Measurements from ENCODE around the gene TMEM87B. TPM values are rescaled to one million over a fixed set of nuclear protein-coding genes. Genes with fewer than 3 reads are reported as not detected.

Gene TMEM87B
- polyA plus RNA-seq, 1 donor from 2014 or later, result 12.8 TPM

- no peak overlapping the region for H3K9ac ChIP-seq (ENCODE audit: low read length)
Measured at GRCh38 chr2:112144966-112145365, 89.9 kb downstream of the TMEM87B start.

DNA sequence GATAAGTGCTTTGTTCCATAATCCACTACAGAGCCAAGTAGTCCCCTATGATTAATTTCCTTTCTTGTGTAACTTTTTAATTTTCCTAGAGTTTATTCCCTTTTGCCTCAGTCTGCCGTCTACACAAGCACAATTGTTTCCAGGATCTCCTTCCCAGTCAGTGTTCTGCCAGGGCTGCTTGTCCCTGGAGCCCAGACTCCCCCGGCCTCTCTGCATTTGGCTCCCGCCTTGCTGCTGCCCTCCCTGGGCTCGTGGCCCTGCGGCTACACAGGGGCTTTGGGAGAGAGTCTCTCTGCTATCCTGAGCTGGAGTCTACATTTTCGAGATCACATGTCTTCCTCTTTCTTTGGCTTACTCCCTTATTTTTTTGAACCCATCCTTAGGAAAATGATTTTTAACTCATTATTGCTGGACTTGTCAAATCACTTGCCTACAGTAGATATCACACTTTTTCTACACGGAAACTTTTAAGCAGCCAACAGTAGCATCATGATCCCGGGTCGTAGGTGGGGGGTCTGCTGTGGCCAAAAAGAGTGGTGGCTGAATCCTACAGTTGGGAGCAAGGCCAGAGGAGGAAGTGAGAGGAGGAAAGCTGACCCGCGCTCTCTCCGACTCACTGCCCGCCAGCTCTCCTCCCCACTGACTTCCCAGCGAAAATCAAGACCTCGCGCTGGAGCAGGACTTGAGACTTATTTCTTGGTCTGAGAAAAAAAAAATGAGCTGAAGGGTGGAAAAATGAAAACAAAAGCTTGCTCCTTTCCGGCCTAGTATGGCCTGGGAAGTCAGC, 92.5 kb downstream of the TMEM87B start:
- H4K20me1 ChIP-seq (ENCODE audit: insufficient read depth), result no peaks in the 10 kb centered on the region
- no peak overlapping the region for H3K4me3 ChIP-seq (ENCODE audit: low read length)
- H2AFZ ChIP-seq (ENCODE audit: low read depth, low read length), result no peak overlapping the region
- H3F3A ChIP-seq (ENCODE audit: insufficient read depth, low read length, poor library complexity, severe bottlenecking), result no peaks in the 10 kb centered on the region
- H3K27ac ChIP-seq (ENCODE audit: low read length), result no peak overlapping the region
- TF ChIP-seq, protein P1, sequence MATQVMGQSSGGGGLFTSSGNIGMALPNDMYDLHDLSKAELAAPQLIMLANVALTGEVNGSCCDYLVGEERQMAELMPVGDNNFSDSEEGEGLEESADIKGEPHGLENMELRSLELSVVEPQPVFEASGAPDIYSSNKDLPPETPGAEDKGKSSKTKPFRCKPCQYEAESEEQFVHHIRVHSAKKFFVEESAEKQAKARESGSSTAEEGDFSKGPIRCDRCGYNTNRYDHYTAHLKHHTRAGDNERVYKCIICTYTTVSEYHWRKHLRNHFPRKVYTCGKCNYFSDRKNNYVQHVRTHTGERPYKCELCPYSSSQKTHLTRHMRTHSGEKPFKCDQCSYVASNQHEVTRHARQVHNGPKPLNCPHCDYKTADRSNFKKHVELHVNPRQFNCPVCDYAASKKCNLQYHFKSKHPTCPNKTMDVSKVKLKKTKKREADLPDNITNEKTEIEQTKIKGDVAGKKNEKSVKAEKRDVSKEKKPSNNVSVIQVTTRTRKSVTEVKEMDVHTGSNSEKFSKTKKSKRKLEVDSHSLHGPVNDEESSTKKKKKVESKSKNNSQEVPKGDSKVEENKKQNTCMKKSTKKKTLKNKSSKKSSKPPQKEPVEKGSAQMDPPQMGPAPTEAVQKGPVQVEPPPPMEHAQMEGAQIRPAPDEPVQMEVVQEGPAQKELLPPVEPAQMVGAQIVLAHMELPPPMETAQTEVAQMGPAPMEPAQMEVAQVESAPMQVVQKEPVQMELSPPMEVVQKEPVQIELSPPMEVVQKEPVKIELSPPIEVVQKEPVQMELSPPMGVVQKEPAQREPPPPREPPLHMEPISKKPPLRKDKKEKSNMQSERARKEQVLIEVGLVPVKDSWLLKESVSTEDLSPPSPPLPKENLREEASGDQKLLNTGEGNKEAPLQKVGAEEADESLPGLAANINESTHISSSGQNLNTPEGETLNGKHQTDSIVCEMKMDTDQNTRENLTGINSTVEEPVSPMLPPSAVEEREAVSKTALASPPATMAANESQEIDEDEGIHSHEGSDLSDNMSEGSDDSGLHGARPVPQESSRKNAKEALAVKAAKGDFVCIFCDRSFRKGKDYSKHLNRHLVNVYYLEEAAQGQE (IDR thresholded peaks at IDR 0.05; ENCODE audit: borderline replicate concordance), result no peak
- TF ChIP-seq SMC3 (conservative IDR thresholded peaks at IDR 0.05; ENCODE audit: poor library complexity) (no peak), EZH2 (IDR thresholded peaks at IDR 0.05; ENCODE audit: borderline replicate concordance, insufficient read depth, low read length, poor library complexity, severe bottlenecking) (no peak), POLR2AphosphoS5 (IDR thresholded peaks at IDR 0.05) (no peak), RAD21 (conservative IDR thresholded peaks at IDR 0.05) (no peak), EP300 (conservative IDR thresholded peaks at IDR 0.05; ENCODE audit: poor library complexity, severe bottlenecking) (no peak), TAF1 (IDR thresholded peaks at IDR 0.05; ENCODE audit: low read depth) (no peak), MXI1 (conservative IDR thresholded peaks at IDR 0.05; ENCODE audit: poor library complexity, severe bottlenecking) (no peak)
- TF ChIP-seq, protein P2, sequence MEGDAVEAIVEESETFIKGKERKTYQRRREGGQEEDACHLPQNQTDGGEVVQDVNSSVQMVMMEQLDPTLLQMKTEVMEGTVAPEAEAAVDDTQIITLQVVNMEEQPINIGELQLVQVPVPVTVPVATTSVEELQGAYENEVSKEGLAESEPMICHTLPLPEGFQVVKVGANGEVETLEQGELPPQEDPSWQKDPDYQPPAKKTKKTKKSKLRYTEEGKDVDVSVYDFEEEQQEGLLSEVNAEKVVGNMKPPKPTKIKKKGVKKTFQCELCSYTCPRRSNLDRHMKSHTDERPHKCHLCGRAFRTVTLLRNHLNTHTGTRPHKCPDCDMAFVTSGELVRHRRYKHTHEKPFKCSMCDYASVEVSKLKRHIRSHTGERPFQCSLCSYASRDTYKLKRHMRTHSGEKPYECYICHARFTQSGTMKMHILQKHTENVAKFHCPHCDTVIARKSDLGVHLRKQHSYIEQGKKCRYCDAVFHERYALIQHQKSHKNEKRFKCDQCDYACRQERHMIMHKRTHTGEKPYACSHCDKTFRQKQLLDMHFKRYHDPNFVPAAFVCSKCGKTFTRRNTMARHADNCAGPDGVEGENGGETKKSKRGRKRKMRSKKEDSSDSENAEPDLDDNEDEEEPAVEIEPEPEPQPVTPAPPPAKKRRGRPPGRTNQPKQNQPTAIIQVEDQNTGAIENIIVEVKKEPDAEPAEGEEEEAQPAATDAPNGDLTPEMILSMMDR (IDR thresholded peaks at IDR 0.05; ENCODE audit: poor library complexity, severe bottlenecking), result no peak
- H3K9me3 ChIP-seq (ENCODE audit: low read length), result no peaks in the 10 kb centered on the region
- H3K36me3 ChIP-seq (ENCODE audit: insufficient read depth, low read length), result no peaks in the 10 kb centered on the region
- no peaks in the 10 kb centered on the region for H3K9me2 ChIP-seq (ENCODE audit: insufficient read depth, low read length)
- no peaks in the 10 kb centered on the region for H3K79me2 ChIP-seq (replicated peaks; ENCODE audit: insufficient read depth, low read length)
- H3K9ac ChIP-seq (ENCODE audit: low read length), result no peak overlapping the region
- no peak overlapping the region for H3K4me2 ChIP-seq (ENCODE audit: low read length)
- no peaks in the 10 kb centered on the region for H3K27me3 ChIP-seq (ENCODE audit: insufficient read depth, low read depth, low read length)

More at GRCh38 chr2:112144966-112145365, 89.9 kb downstream of the TMEM87B start:
- Histone ChIP-seq H3K9me3 (ENCODE audit: low read length) (no peaks in the 10 kb centered on the region), H3K4me2 (ENCODE audit: low read length) (no peak overlapping the region), H3K36me3 (ENCODE audit: insufficient read depth, low read length) (no peaks in the 10 kb centered on the region), H3F3A (ENCODE audit: insufficient read depth, low read length, poor library complexity, severe bottlenecking) (no peaks in the 10 kb centered on the region), H2AFZ (ENCODE audit: low read depth, low read length) (no peak overlapping the region), H3K79me2 (replicated peaks; ENCODE audit: insufficient read depth, low read length) (no peaks in the 10 kb centered on the region), H3K27ac (ENCODE audit: low read length) (no peak overlapping the region), H3K27me3 (ENCODE audit: insufficient read depth, low read depth, low read length) (peaks cover 5% of the 10 kb centered on the region), H4K20me1 (ENCODE audit: insufficient read depth) (no peaks in the 10 kb centered on the region), H3K4me3 (ENCODE audit: low read length) (no peak overlapping the region), H3K9me2 (ENCODE audit: insufficient read depth, low read length) (no peaks in the 10 kb centered on the region)
- TF ChIP-seq SMC3 (conservative IDR thresholded peaks at IDR 0.05; ENCODE audit: poor library complexity) (no peak), EZH2 (IDR thresholded peaks at IDR 0.05; ENCODE audit: borderline replicate concordance, insufficient read depth, low read length, poor library complexity, severe bottlenecking) (no peak), POLR2AphosphoS5 (IDR thresholded peaks at IDR 0.05) (no peak), TAF1 (IDR thresholded peaks at IDR 0.05; ENCODE audit: low read depth) (no peak), RAD21 (conservative IDR thresholded peaks at IDR 0.05) (no peak)
- TF ChIP-seq, protein P2 (IDR thresholded peaks at IDR 0.05; ENCODE audit: poor library complexity, severe bottlenecking), result no peak
- TF ChIP-seq, protein P1 (IDR thresholded peaks at IDR 0.05; ENCODE audit: borderline replicate concordance), result no peak

Data from neural cell (in vitro differentiated cells).